A673 (cell line): Measurements from ENCODE around the gene NDC1. TPM values are rescaled to one million over a fixed set of nuclear protein-coding genes. Genes with fewer than 3 reads are reported as not detected.
A peak's percentile ranks its signal among the peaks of the same experiment; 100 is the strongest.

ENCODE experiments used
- BruUV-seq: library from RNA; stranded (reverse); fragments of 400-500 nt; replicated peaks from 2 replicates; lab custom pipeline; 2021; lab: Mats Ljungman, UMichigan
- CTCF ChIA-PET: fragments of 300-600 bp; sonication (Branson Sonifier 250); formaldehyde crosslinking; loops from one replicate; lab custom pipeline; 2022; ENCODE audit warnings: antibody characterized with exemption; lab: Charles Lee
- POLR2A ChIA-PET: fragments of 300-600 bp; sonication (Branson Sonifier 250); formaldehyde crosslinking; loops from one replicate; lab custom pipeline; 2022; ENCODE audit warnings: antibody characterized with exemption; ENCODE audit not compliant: low non-redundant PET; lab: Charles Lee
- DNase-seq: peaks from one replicate; pipeline ENCODE4 v3.0.0-alpha.2; 2015; ENCODE audit warnings: low spot score
- H3K27ac ChIP-seq: fragments of 200-600 bp; sonication (generic); 2 replicates; pipeline ENCODE4 v1.5.1; 2016; ENCODE audit warnings: mixed run types, low read depth, mild to moderate bottlenecking, mixed read lengths, antibody characterized with exemption, low read length; ENCODE audit not compliant: poor library complexity, severe bottlenecking
- H3K27me3 ChIP-seq: fragments of 200-600 bp; sonication (generic); replicated peaks from 2 replicates; pipeline ENCODE4 v1.6.1; 2017; ENCODE audit warnings: mixed run types, low read depth, mild to moderate bottlenecking, mixed read lengths, antibody characterized with exemption, low read length; ENCODE audit not compliant: insufficient read depth, poor library complexity
- H3K36me3 ChIP-seq: fragments of 200-600 bp; sonication (generic); 2 replicates; pipeline ENCODE4 v1.6.1; 2016; ENCODE audit warnings: mixed run types, mild to moderate bottlenecking, mixed read lengths, antibody characterized with exemption, low read length; ENCODE audit not compliant: insufficient read depth, poor library complexity, severe bottlenecking
- H3K4me1 ChIP-seq: fragments of 200-600 bp; sonication (generic); 2 replicates; pipeline ENCODE4 v1.6.1; 2017; ENCODE audit warnings: mixed run types, mild to moderate bottlenecking, mixed read lengths, antibody characterized with exemption, low read length; ENCODE audit not compliant: insufficient read depth, poor library complexity, severe bottlenecking
- H3K4me3 ChIP-seq: fragments of 200-600 bp; sonication (generic); 2 replicates; pipeline ENCODE4 v1.5.1; 2016; ENCODE audit warnings: low read depth, mixed run types, mild to moderate bottlenecking, mixed read lengths, low read length; ENCODE audit not compliant: poor library complexity, severe bottlenecking
- H3K9me3 ChIP-seq: fragments of 200-600 bp; sonication (generic); 2 replicates; pipeline ENCODE4 v1.6.1; 2016; ENCODE audit warnings: mixed run types, low read depth, mild to moderate bottlenecking, mixed read lengths, antibody characterized with exemption, low read length; ENCODE audit not compliant: poor library complexity, severe bottlenecking
- CTCF ChIP-seq: fragments of 300-800, 200-600 bp; sonication (generic); conservative IDR thresholded peaks from 2 replicates; pipeline ENCODE4 v1.5.1; 2017; ENCODE audit warnings: low read depth, mild to moderate bottlenecking, antibody characterized with exemption, low read length, moderate library complexity, mixed read lengths
- EZH2 ChIP-seq: fragments of 200-600 bp; sonication (generic); IDR thresholded peaks from 2 replicates; pipeline ENCODE4 v1.6.1; 2017; ENCODE audit warnings: borderline replicate concordance, low read depth, mild to moderate bottlenecking, mixed read lengths, antibody characterized with exemption, low read length; ENCODE audit not compliant: poor library complexity, severe bottlenecking
- intact Hi-C: fragments of 100-400 bp; cut with micrococcal nuclease; formaldehyde crosslinking; loops from one replicate; pipeline ENCODE4 v1.10.0; 2022; ENCODE audit not compliant: unreplicated experiment
- total RNA-seq: library from RNA; stranded (reverse); gene quantifications from 2 replicates; pipeline ENCODE4 v1.2.3, GENCODE V29; 2021

NDC1 gene
- total RNA-seq, 1 experiment from 2014 or later = 26.6 TPM

GRCh38 chr1:53727461-53728092, 110.5 kb downstream of the NDC1 start:
- TF ChIP-seq CTCF = no peak
- no peak for TF ChIP-seq EZH2

GRCh38 chr1:53726009-53726600, 112.0 kb downstream of the NDC1 start:
- intact Hi-C loops = no loop called here
- TF ChIP-seq EZH2 = no peak
- TF ChIP-seq CTCF = no peak
- POLR2A ChIA-PET = no interaction called here
- H3K9me3 ChIP-seq = no peaks in the 10 kb centered on the region
- H3K27ac ChIP-seq = no peak overlapping the region
- H3K4me3 ChIP-seq = no peak overlapping the region
- BruUV-seq = no TSS peak
- CTCF ChIA-PET = interaction anchor here (1.0 kb wide), 1 partner anchor 240 kb away, joined by 4 read pairs; no protein-coding TSS in a partner anchor
- DNase-seq = no peak
- no peaks in the 10 kb centered on the region for H3K36me3 ChIP-seq
- H3K27me3 ChIP-seq = no peaks in the 10 kb centered on the region
- no peaks in the 10 kb centered on the region for H3K4me1 ChIP-seq

More at GRCh38 chr1:53727461-53728092, 110.5 kb downstream of the NDC1 start:
- Histone ChIP-seq H3K27me3 (no peaks in the 10 kb centered on the region), H3K4me3 (no peak overlapping the region), H3K4me1 (no peaks in the 10 kb centered on the region), H3K36me3 (no peaks in the 10 kb centered on the region), H3K27ac (no peak overlapping the region), H3K9me3 (no peaks in the 10 kb centered on the region)
- DNase-seq = no peak
- ChIA-PET CTCF (no interaction called here), POLR2A (no interaction called here)
- intact Hi-C loops = no loop called here
- BruUV-seq = no TSS peak

GRCh38 chr1:53725238-53725689, 112.8 kb downstream of the NDC1 start:
- H3K27ac ChIP-seq = no peak overlapping the region
- no peak overlapping the region for H3K4me3 ChIP-seq
- H3K36me3 ChIP-seq = no peaks in the 10 kb centered on the region
- POLR2A ChIA-PET = no interaction called here
- CTCF ChIA-PET = interaction anchor here (1.0 kb wide), 1 partner anchor 239 kb away, joined by 4 read pairs; no protein-coding TSS in a partner anchor
- TF ChIP-seq CTCF (peak; percentile 45), EZH2 (no peak)
- H3K27me3 ChIP-seq = no peaks in the 10 kb centered on the region
- H3K4me1 ChIP-seq = no peaks in the 10 kb centered on the region
- BruUV-seq = no TSS peak
- H3K9me3 ChIP-seq = no peaks in the 10 kb centered on the region
- peak; percentile 22 for DNase-seq
- intact Hi-C loops = no loop called here
